Measurements from ENCODE around the gene DSC1.

Gene DSC1

DNA sequence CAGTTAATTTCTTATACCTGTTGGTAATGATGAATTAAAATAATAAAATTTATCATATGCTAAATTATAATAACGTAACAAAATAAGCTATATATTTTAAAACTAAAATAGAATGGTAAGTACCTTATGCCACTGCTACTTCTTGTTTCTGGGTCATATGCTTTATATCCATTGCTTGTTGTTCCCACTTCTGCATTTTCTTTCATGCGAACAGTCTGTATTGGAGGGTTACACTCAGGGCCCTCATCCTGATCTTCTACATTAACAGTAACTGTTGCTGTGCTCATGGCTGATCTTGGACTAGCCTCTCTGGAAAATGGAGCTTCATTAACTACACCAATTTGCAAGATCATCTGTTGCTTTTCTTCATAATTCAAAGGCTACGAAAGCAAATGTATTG is 82.7 kb downstream of the DSC1 start:
- TF ChIP-seq, protein P1, sequence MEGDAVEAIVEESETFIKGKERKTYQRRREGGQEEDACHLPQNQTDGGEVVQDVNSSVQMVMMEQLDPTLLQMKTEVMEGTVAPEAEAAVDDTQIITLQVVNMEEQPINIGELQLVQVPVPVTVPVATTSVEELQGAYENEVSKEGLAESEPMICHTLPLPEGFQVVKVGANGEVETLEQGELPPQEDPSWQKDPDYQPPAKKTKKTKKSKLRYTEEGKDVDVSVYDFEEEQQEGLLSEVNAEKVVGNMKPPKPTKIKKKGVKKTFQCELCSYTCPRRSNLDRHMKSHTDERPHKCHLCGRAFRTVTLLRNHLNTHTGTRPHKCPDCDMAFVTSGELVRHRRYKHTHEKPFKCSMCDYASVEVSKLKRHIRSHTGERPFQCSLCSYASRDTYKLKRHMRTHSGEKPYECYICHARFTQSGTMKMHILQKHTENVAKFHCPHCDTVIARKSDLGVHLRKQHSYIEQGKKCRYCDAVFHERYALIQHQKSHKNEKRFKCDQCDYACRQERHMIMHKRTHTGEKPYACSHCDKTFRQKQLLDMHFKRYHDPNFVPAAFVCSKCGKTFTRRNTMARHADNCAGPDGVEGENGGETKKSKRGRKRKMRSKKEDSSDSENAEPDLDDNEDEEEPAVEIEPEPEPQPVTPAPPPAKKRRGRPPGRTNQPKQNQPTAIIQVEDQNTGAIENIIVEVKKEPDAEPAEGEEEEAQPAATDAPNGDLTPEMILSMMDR (IDR thresholded peaks at IDR 0.05; ENCODE audit: control insufficient read depth, extremely low read depth, insufficient read depth): no peak
- DNase-seq (ENCODE audit: low read depth): no peak
- H3K4me3 ChIP-seq (ENCODE audit: low read depth, low read length): no peak overlapping the region
